Neural progenitor cell (in vitro differentiated cells): ENCODE measurements around the gene DNMT3A. TPM values are rescaled to one million over a fixed set of nuclear protein-coding genes. Genes with fewer than 3 reads are reported as not detected.

Experiments used
- DNase-seq: peaks from one replicate; pipeline ENCODE4 v3.0.0-alpha.2; 2016; ENCODE audit warnings: low spot score
- H2AFZ ChIP-seq: fragments of 200-600 bp; sonication (generic); replicated peaks from 2 replicates; pipeline ENCODE4 v1.6.1; 2016; ENCODE audit warnings: antibody characterized with exemption
- H3F3A ChIP-seq: fragments of 200-600 bp; sonication (generic); 2 replicates; pipeline ENCODE4 v1.6.1; 2016; ENCODE audit warnings: antibody characterized with exemption, low read depth
- H3K27ac ChIP-seq: fragments of 200-600 bp; sonication (generic); 2 replicates; pipeline ENCODE4 v1.5.1; 2016; ENCODE audit warnings: mild to moderate bottlenecking
- H3K27me3 ChIP-seq: fragments of 200-600 bp; sonication (generic); 2 replicates; pipeline ENCODE4 v1.6.1; 2016; ENCODE audit warnings: mild to moderate bottlenecking, moderate library complexity
- H3K36me3 ChIP-seq: fragments of 200-600 bp; sonication (generic); 2 replicates; pipeline ENCODE4 v1.5.1; 2016
- H3K4me1 ChIP-seq: fragments of 200-600 bp; sonication (generic); 2 replicates; pipeline ENCODE4 v1.6.1; 2016; ENCODE audit warnings: mixed run types
- H3K4me2 ChIP-seq: fragments of 200-600 bp; sonication (generic); 2 replicates; pipeline ENCODE4 v1.6.1; 2016
- H3K4me3 ChIP-seq: fragments of 200-600 bp; sonication (generic); 2 replicates; pipeline ENCODE4 v1.5.1; 2016
- H3K79me2 ChIP-seq: fragments of 200-600 bp; sonication (generic); 2 replicates; pipeline ENCODE4 v1.6.1; 2016; ENCODE audit warnings: low read depth
- H3K9ac ChIP-seq: fragments of 200-600 bp; sonication (generic); 2 replicates; pipeline ENCODE4 v1.6.1; 2016
- H3K9me3 ChIP-seq: fragments of 200-600 bp; sonication (generic); 2 replicates; pipeline ENCODE4 v1.5.1; 2016; ENCODE audit warnings: low read depth
- H4K20me1 ChIP-seq: fragments of 200-600 bp; sonication (generic); 2 replicates; pipeline ENCODE4 v1.6.1; 2016; ENCODE audit warnings: low read depth
- H3K27ac Mint-ChIP-seq: 3 replicates; pipeline ENCODE4 v1.8.0; 2021; ENCODE audit warnings: mixed read lengths
- H3K27me3 Mint-ChIP-seq: 2 replicates; pipeline ENCODE4 v1.8.0; 2022; ENCODE audit warnings: low read depth, mild to moderate bottlenecking, inconsistent platforms, moderate library complexity, mixed read lengths; ENCODE audit not compliant: insufficient read depth
- H3K36me3 Mint-ChIP-seq: 3 replicates; pipeline ENCODE4 v1.8.0; 2021; ENCODE audit warnings: mixed read lengths
- H3K4me1 Mint-ChIP-seq: 3 replicates; pipeline ENCODE4 v1.8.0; 2021; ENCODE audit warnings: mixed read lengths
- H3K4me3 Mint-ChIP-seq: 3 replicates; pipeline ENCODE4 v1.8.0; 2021; ENCODE audit warnings: mild to moderate bottlenecking, moderate library complexity, mixed read lengths
- H3K9me3 Mint-ChIP-seq: 3 replicates; pipeline ENCODE4 v1.8.0; 2020; ENCODE audit warnings: mixed read lengths
- CTCF ChIP-seq: fragments of 200-600 bp; sonication (generic); IDR thresholded peaks from 2 replicates; pipeline ENCODE4 v1.5.1; 2017; ENCODE audit warnings: antibody characterized with exemption, mild to moderate bottlenecking
- EZH2 ChIP-seq: fragments of 200-600 bp; sonication (generic); IDR thresholded peaks from 2 replicates; pipeline ENCODE4 v1.6.1; 2017; ENCODE audit warnings: antibody characterized with exemption, mild to moderate bottlenecking, moderate library complexity
- EZH2phosphoT487 ChIP-seq: fragments of 200-600 bp; sonication (generic); IDR thresholded peaks from 2 replicates; pipeline ENCODE4 v1.6.1; 2017; ENCODE audit warnings: antibody characterized with exemption
- total RNA-seq: library from RNA; depleted of rRNA; stranded (reverse); fragments of >200 nt; gene quantifications from 2 replicates; pipeline ENCODE4 v1.2.3, GENCODE V29; 2015; ENCODE audit warnings: low replicate concordance

Gene DNMT3A
- total RNA-seq, 1 donor from 2014 or later, result 46.5 TPM

DNA sequence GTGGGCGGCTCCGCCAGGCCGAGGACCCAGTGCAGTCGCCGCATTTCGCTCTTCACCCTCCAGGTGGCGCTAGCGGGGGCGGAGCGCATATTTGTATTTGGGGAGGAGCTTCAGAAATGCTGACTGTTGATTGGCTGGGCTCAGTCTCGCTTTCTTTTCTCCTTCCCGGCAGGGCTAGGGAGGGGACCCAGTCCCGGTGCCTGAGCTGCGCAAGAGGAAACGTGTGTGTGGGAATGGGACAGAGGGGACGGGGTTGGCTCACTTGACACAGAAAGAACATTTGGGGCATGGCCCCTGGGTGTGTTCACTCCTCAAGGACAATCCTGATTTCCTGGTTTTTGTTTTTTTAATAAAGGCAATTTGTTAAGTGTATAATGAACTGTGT is 20.3 kb upstream of the DNMT3A start:
- H3K4me1 ChIP-seq, result peaks cover 13% of the 10 kb centered on the region
- no peaks in the 10 kb centered on the region for H4K20me1 ChIP-seq
- no peak overlapping the region for H3K4me3 Mint-ChIP-seq
- peaks cover 2% of the 10 kb centered on the region for H3K36me3 Mint-ChIP-seq
- no peaks in the 10 kb centered on the region for H3K36me3 ChIP-seq
- peak overlapping the region; percentile 27 for H3K27ac Mint-ChIP-seq
- H3K79me2 ChIP-seq, result no peaks in the 10 kb centered on the region
- H3K27me3 ChIP-seq, result peaks cover 61% of the 10 kb centered on the region
- no peak overlapping the region for H3K4me3 ChIP-seq
- TF ChIP-seq EZH2 (peak; percentile 9), EZH2phosphoT487 (no peak), CTCF (peak; percentile 99)
- DNase-seq, result peak; percentile 93
- peak overlapping the region; percentile 67 for H3K4me2 ChIP-seq
- H3K9me3 Mint-ChIP-seq, result no peaks in the 10 kb centered on the region
- H3K9ac ChIP-seq, result no peak overlapping the region
- no peaks in the 10 kb centered on the region for H3F3A ChIP-seq
- peaks cover 14% of the 10 kb centered on the region for H3K4me1 Mint-ChIP-seq
- H2AFZ ChIP-seq, result no peak overlapping the region
- peaks cover 17% of the 10 kb centered on the region for H3K27me3 Mint-ChIP-seq
- H3K9me3 ChIP-seq, result no peaks in the 10 kb centered on the region
- no peak overlapping the region for H3K27ac ChIP-seq

GRCh38 chr2:25361261-25362048 is 19.7 kb upstream of the DNMT3A start:
- Histone ChIP-seq H3K4me1 (peaks cover 13% of the 10 kb centered on the region), H3K4me3 (peak overlapping the region; percentile 14), H3F3A (no peaks in the 10 kb centered on the region), H3K36me3 (no peaks in the 10 kb centered on the region), H3K27me3 (peaks cover 61% of the 10 kb centered on the region), H3K27ac (no peak overlapping the region), H4K20me1 (no peaks in the 10 kb centered on the region), H3K4me2 (peak overlapping the region; percentile 67), H3K9ac (no peak overlapping the region), H3K79me2 (no peaks in the 10 kb centered on the region), H2AFZ (peak overlapping the region; percentile 51), H3K9me3 (no peaks in the 10 kb centered on the region)
- Mint-ChIP-seq H3K27ac (no peak overlapping the region), H3K4me1 (peaks cover 14% of the 10 kb centered on the region), H3K27me3 (peaks cover 17% of the 10 kb centered on the region), H3K4me3 (peak overlapping the region; percentile 24), H3K36me3 (peaks cover 2% of the 10 kb centered on the region), H3K9me3 (peaks cover 3% of the 10 kb centered on the region)
- DNase-seq, result no peak
- TF ChIP-seq CTCF, result no peak
- TF ChIP-seq EZH2phosphoT487, result no peak
- peak; percentile 31 for TF ChIP-seq EZH2

DNA sequence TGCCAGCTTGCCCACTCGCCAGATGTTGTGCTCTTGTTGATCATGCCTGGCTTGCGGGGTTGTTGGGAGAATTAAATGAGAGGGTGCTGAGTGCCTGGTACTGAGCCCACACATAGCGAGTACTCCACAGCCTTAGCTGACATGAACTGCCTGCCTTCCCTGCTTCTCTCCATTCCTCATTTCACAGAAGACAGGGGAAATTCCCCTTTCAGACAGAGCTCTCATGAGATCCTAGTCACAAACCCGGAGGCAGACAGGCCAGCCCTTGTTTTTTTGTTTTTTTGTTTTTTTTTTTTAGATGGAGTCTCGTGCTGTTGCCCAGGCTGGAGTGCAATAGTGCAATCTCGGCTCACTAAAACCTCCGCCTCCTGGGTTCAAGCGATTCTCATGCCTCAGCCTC is 17.1 kb upstream of the DNMT3A start:
- Histone ChIP-seq H3K27me3 (peaks cover 43% of the 10 kb centered on the region), H3K9ac (no peak overlapping the region), H4K20me1 (no peaks in the 10 kb centered on the region), H3K4me1 (peaks cover 13% of the 10 kb centered on the region), H3K4me2 (no peak overlapping the region), H3K36me3 (no peaks in the 10 kb centered on the region), H3K4me3 (no peak overlapping the region), H3K27ac (no peak overlapping the region), H3F3A (no peaks in the 10 kb centered on the region), H2AFZ (no peak overlapping the region), H3K9me3 (no peaks in the 10 kb centered on the region), H3K79me2 (no peaks in the 10 kb centered on the region)
- DNase-seq, result no peak
- peaks cover 9% of the 10 kb centered on the region for H3K9me3 Mint-ChIP-seq
- no peak for TF ChIP-seq CTCF
- TF ChIP-seq EZH2, result no peak
- TF ChIP-seq EZH2phosphoT487, result no peak
- no peak overlapping the region for H3K4me3 Mint-ChIP-seq
- peaks cover 15% of the 10 kb centered on the region for H3K27me3 Mint-ChIP-seq
- no peak overlapping the region for H3K27ac Mint-ChIP-seq
- H3K36me3 Mint-ChIP-seq, result peaks cover 2% of the 10 kb centered on the region
- H3K4me1 Mint-ChIP-seq, result peaks cover 25% of the 10 kb centered on the region
